GM13977 (cell line): ENCODE results near the gene ACYP2.

ENCODE experiments used
- DNase-seq: peaks from one replicate; pipeline ENCODE4 v3.0.0; 2012; ENCODE audit warnings: low spot score
- CTCF ChIP-seq: IDR thresholded peaks from 2 replicates; pipeline ENCODE4 v1.5.1; 2012; ENCODE audit warnings: mild to moderate bottlenecking, control low read depth; ENCODE audit not compliant: insufficient read depth; ENCODE audit errors: extremely low read depth, missing control alignments
- in situ Hi-C: fragments of 300-500 bp; cut with MboI; formaldehyde crosslinking; loops from one replicate; pipeline ENCODE4 v1.12.0; 2022; ENCODE audit warnings: low sequenced_read_pairs, low pct_unique_long_range_greater_than_20kb, mixed read lengths, inconsistent platforms; ENCODE audit not compliant: unreplicated experiment

ACYP2 gene

DNA sequence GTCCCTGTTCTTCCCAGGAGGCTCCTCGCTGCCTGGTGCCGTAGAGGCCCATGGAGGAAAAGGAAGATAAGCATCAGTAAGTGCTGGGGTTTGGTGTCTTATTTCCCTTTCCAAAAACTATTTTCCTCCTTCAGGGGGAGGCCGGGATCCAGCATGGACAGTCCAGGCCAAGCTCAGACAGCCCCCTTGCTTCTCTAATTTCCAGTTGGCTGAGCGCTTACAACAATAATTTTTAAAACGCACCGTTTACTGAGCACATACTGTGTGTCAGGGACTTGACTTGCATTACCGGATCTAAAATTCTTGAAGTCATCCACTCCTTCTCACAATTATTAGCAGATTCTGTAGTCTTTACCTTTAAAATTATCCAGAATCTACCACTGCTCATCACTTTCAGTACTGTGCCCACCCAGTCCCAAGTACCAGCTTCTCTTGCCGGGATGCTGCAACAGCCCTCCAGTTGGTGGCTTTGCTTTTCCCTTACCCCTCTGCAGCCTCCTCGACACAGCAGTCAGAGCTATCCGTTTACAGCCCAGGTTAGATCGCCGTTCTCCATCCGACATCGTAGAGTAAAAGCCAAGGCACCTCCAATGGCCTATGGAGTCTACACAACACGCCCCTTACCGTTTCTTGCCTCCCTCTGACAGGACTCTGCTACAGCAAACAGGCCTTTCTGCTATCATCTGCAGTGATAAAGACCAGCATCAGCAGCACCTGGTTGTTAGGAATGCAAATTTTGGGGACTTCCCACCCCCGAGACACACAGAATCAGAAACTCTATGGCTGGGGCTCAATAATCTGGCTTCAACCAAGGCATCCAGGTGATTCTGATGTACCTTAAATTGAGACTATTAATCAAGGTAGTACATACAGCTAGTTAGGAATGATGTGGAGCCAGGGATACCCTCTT is 215.8 kb downstream of the ACYP2 start:
- in situ Hi-C loops, result no loop called here
- peak; percentile 14 for DNase-seq
- no peak for TF ChIP-seq CTCF

GRCh38 chr2:54332386-54332785 is 217.0 kb downstream of the ACYP2 start:
- no peak for DNase-seq
- in situ Hi-C loops, result no loop called here
- TF ChIP-seq CTCF, result no peak

- TF ChIP-seq CTCF, result no peak
- DNase-seq, result no peak
- in situ Hi-C loops, result no loop called here
These were observed 220.9 kb downstream of the ACYP2 start for GRCh38 chr2:54336136-54336976.

GRCh38 chr2:54336977-54337255 is 221.5 kb downstream of the ACYP2 start:
- no peak for DNase-seq
- no peak for TF ChIP-seq CTCF
- in situ Hi-C loops, result no loop called here

DNA sequence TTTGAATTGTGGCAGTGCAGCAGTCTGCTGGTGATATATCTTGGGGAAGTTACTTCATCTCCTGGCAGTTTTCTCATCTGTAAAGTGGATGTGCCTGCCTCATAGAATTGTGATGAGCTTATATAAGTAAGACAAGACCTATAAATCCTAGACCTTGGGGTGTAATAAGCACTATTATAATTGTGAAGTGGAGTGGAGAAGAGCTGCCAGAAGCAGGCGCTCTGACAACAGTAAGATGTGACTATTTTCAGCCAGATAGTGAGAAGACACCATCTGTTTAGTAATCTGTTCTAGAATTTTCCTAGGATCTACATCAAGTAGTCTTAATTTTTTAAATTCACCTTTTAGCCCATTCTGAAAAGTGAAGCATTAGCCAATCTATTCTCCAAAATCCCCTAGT is 226.2 kb downstream of the ACYP2 start:
- peak; percentile 11 for TF ChIP-seq CTCF
- in situ Hi-C loops, result no loop called here
- DNase-seq, result no peak

DNA sequence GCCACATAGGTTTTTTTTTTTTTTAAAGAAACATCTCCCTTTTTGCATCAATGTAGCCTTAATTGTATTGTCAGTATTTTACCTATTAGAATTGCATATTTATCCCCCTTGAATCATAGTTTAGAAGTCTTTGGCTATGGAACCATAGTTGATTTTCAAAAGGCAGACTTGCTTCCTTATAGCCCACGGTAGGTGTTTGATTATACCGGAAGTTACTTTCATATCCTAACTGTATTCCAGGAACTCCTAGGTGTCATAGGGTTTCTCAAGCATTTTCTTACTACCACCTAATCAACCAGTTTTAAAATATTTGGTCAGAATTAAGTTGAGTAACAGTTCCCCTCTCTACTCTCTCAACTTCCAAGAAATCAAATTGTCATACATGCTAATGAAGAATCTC is 227.2 kb downstream of the ACYP2 start:
- no peak for DNase-seq
- no peak for TF ChIP-seq CTCF
- in situ Hi-C loops, result no loop called here
